ENCODE data around the gene GAK.

GRCh38 chr4:957231-957580 lies 25.1 kb upstream of the GAK start:
- TF ChIP-seq CTCF (IDR thresholded peaks at IDR 0.05) (no peak), POLR2AphosphoS5 (IDR thresholded peaks at IDR 0.05) (no peak), POLR2A (IDR thresholded peaks at IDR 0.05) (no peak)

All from transverse colon (tissue), 4 donors.